ENCODE results near the gene PIK3CD.
"Not testable (repeated sequence)": the region's sequence is repeated elsewhere in the genome, so short reads cannot be mapped to it uniquely, and the experiment has no call there.

Gene PIK3CD

DNA sequence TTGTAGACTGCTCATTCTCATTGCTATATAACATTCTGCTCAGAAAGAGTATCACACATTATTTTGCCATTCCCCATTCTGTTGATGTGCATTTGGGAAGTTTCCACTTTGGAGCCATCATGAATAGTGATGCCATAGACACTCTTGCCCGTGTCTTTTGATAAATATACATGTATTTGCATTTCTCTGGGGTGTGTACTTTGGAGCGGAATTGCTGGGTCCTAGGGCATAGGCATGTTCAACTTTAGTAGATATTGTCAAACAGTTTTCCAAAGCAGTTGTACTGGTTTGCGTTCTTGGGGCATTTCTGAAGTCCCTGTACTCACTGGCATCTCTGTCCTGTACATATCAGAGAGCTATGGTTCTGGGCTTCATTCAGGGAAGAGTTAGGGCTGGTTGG, 52.1 kb downstream of the PIK3CD start:
- H3K4me3 ChIP-seq (ENCODE audit: control insufficient read depth in 1 of 7, extremely low read depth in 1 of 7, insufficient read depth in 4 of 7, low read depth in 2 of 7, low read length in 6 of 7): no peak overlapping the region
- ChIA-PET CTCF (interaction anchor here (1.1 to 3.8 kb wide), 7 partner anchors 9 to 88 kb away, joined by 3 to 21 read pairs (median 5); no protein-coding TSS in a partner anchor), POLR2A (no interaction called here)
- 100% methylated on average over 1 of the region's 3 CpGs for WGBS (ENCODE audit: insufficient coverage)
- no peak overlapping the region for H3K27ac ChIP-seq (ENCODE audit: insufficient read depth in 1 of 2, low read depth in 1 of 2, low read length in 2 of 2, poor library complexity in 1 of 2, severe bottlenecking in 2 of 2)
- peaks cover 3 to 33% (median 17%) of the 10 kb centered on the region in 4 experiments for H3K36me3 ChIP-seq (ENCODE audit: control insufficient read depth in 4 of 4, insufficient read depth in 4 of 4, low read length in 3 of 4)
- no peak for DNase-seq
- peaks cover 0 to 13% (median 2%) of the 10 kb centered on the region in 5 experiments for H3K9me3 ChIP-seq (ENCODE audit: control extremely low read depth in 1 of 5, control insufficient read depth in 4 of 5, insufficient read depth in 2 of 5, low read depth in 1 of 5, low read length in 4 of 5)
- H3K27me3 ChIP-seq (replicated peaks in 2 of 5; ENCODE audit: control insufficient read depth in 4 of 5, insufficient read depth in 5 of 5, low read length in 4 of 5): no peaks in the 10 kb centered on the region
- peaks cover 0 to 24% (median 10%) of the 10 kb centered on the region in 4 experiments for H3K4me1 ChIP-seq (ENCODE audit: control extremely low read depth in 1 of 4, control insufficient read depth in 4 of 4, insufficient read depth in 4 of 4, low read length in 3 of 4)

DNA sequence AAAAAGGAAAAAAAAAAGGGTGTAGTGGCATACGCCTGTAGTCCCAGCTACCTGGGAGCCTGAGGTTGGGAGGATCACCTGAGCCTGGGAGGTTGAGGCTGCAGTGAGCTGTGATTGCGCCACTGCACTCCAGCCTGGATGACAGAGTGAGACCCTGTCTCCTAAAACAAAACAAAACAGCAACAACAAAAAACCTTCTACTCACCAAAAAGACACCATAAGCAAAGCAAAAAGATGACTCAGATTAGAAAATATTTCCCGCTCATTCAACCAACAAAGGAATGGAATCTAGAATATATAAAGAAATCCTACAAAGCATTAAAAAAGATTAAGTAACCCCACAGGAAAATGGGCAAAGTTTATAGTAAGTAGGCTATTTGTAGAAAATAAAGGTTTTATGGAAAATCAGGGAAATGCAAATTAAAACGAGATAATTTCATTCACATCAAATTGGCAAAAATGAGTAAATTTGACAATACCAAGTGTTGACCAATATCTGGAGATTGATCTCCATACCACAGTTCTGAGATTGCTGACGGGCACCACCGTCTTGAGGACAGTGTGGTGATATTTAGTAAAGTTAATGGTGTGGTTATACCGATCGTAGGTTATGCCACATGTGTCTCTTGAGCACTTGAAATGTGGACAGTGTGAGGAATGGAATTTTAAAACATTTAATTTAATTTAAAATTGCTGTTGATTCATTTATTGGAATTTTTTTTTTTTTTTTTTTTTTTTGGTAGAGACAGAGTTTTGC, 54.0 kb downstream of the PIK3CD start:
- DNase-seq: no peak
- Histone ChIP-seq H3K27ac (ENCODE audit: insufficient read depth in 1 of 2, low read depth in 1 of 2, low read length in 2 of 2, poor library complexity in 1 of 2, severe bottlenecking in 2 of 2) (no peak overlapping the region), H3K27me3 (replicated peaks in 2 of 5; ENCODE audit: control insufficient read depth in 4 of 5, insufficient read depth in 5 of 5, low read length in 4 of 5) (no peaks in the 10 kb centered on the region), H3K9me3 (ENCODE audit: control extremely low read depth in 1 of 5, control insufficient read depth in 4 of 5, insufficient read depth in 2 of 5, low read depth in 1 of 5, low read length in 4 of 5) (peaks cover 0 to 13% (median 2%) of the 10 kb centered on the region in 5 experiments), H3K36me3 (ENCODE audit: control insufficient read depth in 4 of 4, insufficient read depth in 4 of 4, low read length in 3 of 4) (peaks cover 4 to 26% (median 15%) of the 10 kb centered on the region in 4 experiments), H3K4me1 (ENCODE audit: control extremely low read depth in 1 of 4, control insufficient read depth in 4 of 4, insufficient read depth in 4 of 4, low read length in 3 of 4) (peaks cover 0 to 24% (median 10%) of the 10 kb centered on the region in 4 experiments), H3K4me3 (ENCODE audit: control insufficient read depth in 1 of 7, extremely low read depth in 1 of 7, insufficient read depth in 4 of 7, low read depth in 2 of 7, low read length in 6 of 7) (no peak overlapping the region)
- 100% methylated on average over 4 of the region's 8 CpGs for WGBS (ENCODE audit: insufficient coverage)
- POLR2A ChIA-PET: no interaction called here
- CTCF ChIA-PET: interaction anchor here (1.0 to 3.8 kb wide), 3 partner anchors 10 to 15 kb away, joined by 3 to 21 read pairs (median 4); no protein-coding TSS in a partner anchor

GRCh38 chr1:9706178-9706577, 54.6 kb downstream of the PIK3CD start:
- POLR2A ChIA-PET: no interaction called here
- H3K27ac ChIP-seq (ENCODE audit: insufficient read depth in 1 of 2, low read depth in 1 of 2, low read length in 2 of 2, poor library complexity in 1 of 2, severe bottlenecking in 2 of 2): no peak overlapping the region
- H3K4me3 ChIP-seq (ENCODE audit: control insufficient read depth in 1 of 7, extremely low read depth in 1 of 7, insufficient read depth in 4 of 7, low read depth in 2 of 7, low read length in 6 of 7): no peak overlapping the region
- CTCF ChIA-PET: interaction anchor here (0.6 to 1.2 kb wide), 2 partner anchors 10 to 98 kb away, joined by 3 read pairs; no protein-coding TSS in a partner anchor
- no peak for DNase-seq
- H3K4me1 ChIP-seq (ENCODE audit: control extremely low read depth in 1 of 4, control insufficient read depth in 4 of 4, insufficient read depth in 4 of 4, low read length in 3 of 4): peaks cover 0 to 24% (median 10%) of the 10 kb centered on the region in 4 experiments
- H3K9me3 ChIP-seq (ENCODE audit: control extremely low read depth in 1 of 5, control insufficient read depth in 4 of 5, insufficient read depth in 2 of 5, low read depth in 1 of 5, low read length in 4 of 5): peaks cover 0 to 13% (median 2%) of the 10 kb centered on the region in 5 experiments
- WGBS (ENCODE audit: insufficient coverage): 100% methylated on average over 3 of the region's 4 CpGs
- no peaks in the 10 kb centered on the region for H3K27me3 ChIP-seq (replicated peaks in 2 of 5; ENCODE audit: control insufficient read depth in 4 of 5, insufficient read depth in 5 of 5, low read length in 4 of 5)
- H3K36me3 ChIP-seq (ENCODE audit: control insufficient read depth in 4 of 4, insufficient read depth in 4 of 4, low read length in 3 of 4): peaks cover 7 to 25% (median 15%) of the 10 kb centered on the region in 4 experiments

- no peak for DNase-seq
- ChIA-PET CTCF (interaction anchor here (1.6 to 1.9 kb wide), 4 partner anchors 11 to 95 kb away, joined by 3 to 9 read pairs (median 4); no protein-coding TSS in a partner anchor), POLR2A (interaction anchor here (1.1 kb wide), 1 partner anchor 10 kb away, joined by 3 read pairs; no protein-coding TSS in a partner anchor)
- Histone ChIP-seq H3K27ac (ENCODE audit: insufficient read depth in 1 of 2, low read depth in 1 of 2, low read length in 2 of 2, poor library complexity in 1 of 2, severe bottlenecking in 2 of 2) (no peak overlapping the region), H3K27me3 (replicated peaks in 2 of 5; ENCODE audit: control insufficient read depth in 4 of 5, insufficient read depth in 5 of 5, low read length in 4 of 5) (no peaks in the 10 kb centered on the region), H3K9me3 (ENCODE audit: control extremely low read depth in 1 of 5, control insufficient read depth in 4 of 5, insufficient read depth in 2 of 5, low read depth in 1 of 5, low read length in 4 of 5) (no peaks in the 10 kb centered on the region), H3K4me3 (ENCODE audit: control insufficient read depth in 1 of 7, extremely low read depth in 1 of 7, insufficient read depth in 4 of 7, low read depth in 2 of 7, low read length in 6 of 7) (no peak overlapping the region), H3K4me1 (ENCODE audit: control extremely low read depth in 1 of 4, control insufficient read depth in 4 of 4, insufficient read depth in 4 of 4, low read length in 3 of 4) (peaks cover 0 to 10% (median 0%) of the 10 kb centered on the region in 4 experiments), H3K36me3 (ENCODE audit: control insufficient read depth in 4 of 4, insufficient read depth in 4 of 4, low read length in 3 of 4) (peaks cover 14 to 37% (median 23%) of the 10 kb centered on the region in 4 experiments)
- WGBS (ENCODE audit: insufficient coverage): 98% methylated on average over 7 of the region's 8 CpGs
These were observed 58.5 kb downstream of the PIK3CD start for GRCh38 chr1:9710037-9710436.

GRCh38 chr1:9711466-9712020, 60.0 kb downstream of the PIK3CD start:
- POLR2A ChIA-PET: interaction anchor here (0.6 kb wide), 1 partner anchor 1607 kb away, joined by 4 read pairs; no protein-coding TSS in a partner anchor
- peaks cover 19 to 52% (median 34%) of the 10 kb centered on the region in 4 experiments for H3K36me3 ChIP-seq (ENCODE audit: control insufficient read depth in 4 of 4, insufficient read depth in 4 of 4, low read length in 3 of 4)
- no peaks in the 10 kb centered on the region for H3K9me3 ChIP-seq (ENCODE audit: control extremely low read depth in 1 of 5, control insufficient read depth in 4 of 5, insufficient read depth in 2 of 5, low read depth in 1 of 5, low read length in 4 of 5)
- DNase-seq: no peak
- 100% methylated on average over 2 of the region's 9 CpGs for WGBS (ENCODE audit: insufficient coverage)
- no peaks in the 10 kb centered on the region for H3K27me3 ChIP-seq (replicated peaks in 2 of 5; ENCODE audit: control insufficient read depth in 4 of 5, insufficient read depth in 5 of 5, low read length in 4 of 5)
- H3K4me3 ChIP-seq (ENCODE audit: control insufficient read depth in 1 of 7, extremely low read depth in 1 of 7, insufficient read depth in 4 of 7, low read depth in 2 of 7, low read length in 6 of 7): no peak overlapping the region
- CTCF ChIA-PET: interaction anchor here (0.8 to 1.6 kb wide), 4 partner anchors 10 to 96 kb away, joined by 3 to 5 read pairs (median 4); no protein-coding TSS in a partner anchor
- no peak overlapping the region for H3K27ac ChIP-seq (ENCODE audit: insufficient read depth in 1 of 2, low read depth in 1 of 2, low read length in 2 of 2, poor library complexity in 1 of 2, severe bottlenecking in 2 of 2)
- peaks cover 0 to 11% (median 7%) of the 10 kb centered on the region in 4 experiments for H3K4me1 ChIP-seq (ENCODE audit: control extremely low read depth in 1 of 4, control insufficient read depth in 4 of 4, insufficient read depth in 4 of 4, low read length in 3 of 4)

DNA sequence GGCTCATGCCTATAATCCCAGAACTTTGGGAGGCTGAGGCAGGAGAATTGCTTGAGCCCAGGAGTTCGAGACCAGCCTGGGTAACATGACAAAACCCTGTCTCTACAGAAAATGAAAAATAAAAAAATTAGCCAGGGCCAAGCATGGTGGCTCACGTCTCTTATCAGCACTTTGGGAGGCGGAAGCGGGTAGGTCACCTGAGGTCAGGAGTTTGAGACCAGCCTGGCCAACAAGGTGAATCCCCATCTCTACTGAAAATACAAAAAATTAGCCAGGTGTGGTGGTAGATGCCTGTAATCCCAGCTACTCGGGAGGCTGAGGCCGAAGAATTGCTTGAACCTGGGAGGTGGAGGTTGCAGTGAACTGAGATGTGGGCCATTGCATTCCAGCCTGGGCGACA, 61.2 kb downstream of the PIK3CD start:
- H3K4me3 ChIP-seq (ENCODE audit: control insufficient read depth in 1 of 7, extremely low read depth in 1 of 7, insufficient read depth in 4 of 7, low read depth in 2 of 7, low read length in 6 of 7); DNase-seq; POLR2A ChIA-PET; H3K9me3 ChIP-seq (ENCODE audit: control extremely low read depth in 1 of 5, control insufficient read depth in 4 of 5, insufficient read depth in 2 of 5, low read depth in 1 of 5, low read length in 4 of 5); H3K27ac ChIP-seq (ENCODE audit: insufficient read depth in 1 of 2, low read depth in 1 of 2, low read length in 2 of 2, poor library complexity in 1 of 2, severe bottlenecking in 2 of 2); H3K27me3 ChIP-seq (replicated peaks in 2 of 5; ENCODE audit: control insufficient read depth in 4 of 5, insufficient read depth in 5 of 5, low read length in 4 of 5): not testable (repeated sequence)
- WGBS (ENCODE audit: insufficient coverage): 98% methylated on average over 6 of the region's 7 CpGs
- Histone ChIP-seq H3K36me3 (ENCODE audit: control insufficient read depth in 4 of 4, insufficient read depth in 4 of 4, low read length in 3 of 4) (peaks cover 19 to 52% (median 38%) of the 10 kb centered on the region in 4 experiments), H3K4me1 (ENCODE audit: control extremely low read depth in 1 of 4, control insufficient read depth in 4 of 4, insufficient read depth in 4 of 4, low read length in 3 of 4) (peaks cover 0 to 22% (median 19%) of the 10 kb centered on the region in 4 experiments)
- CTCF ChIA-PET: interaction anchor here (0.6 to 1.3 kb wide), 2 partner anchors 86 to 338 kb away, joined by 3 read pairs; no protein-coding TSS in a partner anchor

Measured in common myeloid progenitor, CD34-positive (primary cell).